Hepatocyte (in vitro differentiated cells): ENCODE measurements around the gene SHROOM2. TPM values are rescaled to one million over a fixed set of nuclear protein-coding genes. Genes with fewer than 3 reads are reported as not detected.

Source experiments
- DNase-seq: peaks from one replicate; pipeline ENCODE4 v3.0.0-alpha.2; 2016; ENCODE audit warnings: low spot score
- H2AFZ ChIP-seq: fragments of 200-600 bp; sonication (generic); 2 replicates; pipeline ENCODE4 v1.6.0; 2016; ENCODE audit warnings: antibody characterized with exemption, mild to moderate bottlenecking
- H3K27ac ChIP-seq: fragments of 200-600 bp; sonication (generic); 2 replicates; pipeline ENCODE4 v1.5.1; 2016; ENCODE audit warnings: mild to moderate bottlenecking
- H3K27me3 ChIP-seq: fragments of 200-600 bp; sonication (generic); 2 replicates; pipeline ENCODE4 v1.6.1; 2016
- H3K36me3 ChIP-seq: fragments of 200-600 bp; sonication (generic); replicated peaks from 2 replicates; pipeline ENCODE4 v1.5.1; 2016; ENCODE audit warnings: low read depth; ENCODE audit not compliant: insufficient read depth
- H3K4me1 ChIP-seq: fragments of 200-600 bp; sonication (generic); 2 replicates; pipeline ENCODE4 v1.5.1; 2016; ENCODE audit warnings: mild to moderate bottlenecking, moderate library complexity; ENCODE audit not compliant: insufficient read depth
- H3K4me2 ChIP-seq: fragments of 200-600 bp; sonication (generic); 2 replicates; pipeline ENCODE4 v1.6.0; 2016
- H3K4me3 ChIP-seq: fragments of 200-600 bp; sonication (generic); 2 replicates; pipeline ENCODE4 v1.5.1; 2016; ENCODE audit warnings: mild to moderate bottlenecking
- H3K79me2 ChIP-seq: fragments of 200-600 bp; sonication (generic); 2 replicates; pipeline ENCODE4 v1.6.0; 2017; ENCODE audit warnings: mild to moderate bottlenecking
- H3K9me2 ChIP-seq: fragments of 200-600 bp; sonication (generic); replicated peaks from 2 replicates; pipeline ENCODE4 v1.6.0; 2017; ENCODE audit warnings: mild to moderate bottlenecking; ENCODE audit not compliant: insufficient read depth
- H3K9me3 ChIP-seq: fragments of 200-600 bp; sonication (generic); 2 replicates; pipeline ENCODE4 v1.5.1; 2016; ENCODE audit warnings: low read depth, mild to moderate bottlenecking
- H4K20me1 ChIP-seq: fragments of 200-600 bp; sonication (generic); 2 replicates; pipeline ENCODE4 v1.6.0; 2016; ENCODE audit warnings: mild to moderate bottlenecking; ENCODE audit not compliant: insufficient read depth, poor library complexity, severe bottlenecking
- CTCF ChIP-seq: fragments of 200-600 bp; sonication (generic); IDR thresholded peaks from 2 replicates; pipeline ENCODE4 v1.5.1; 2016; ENCODE audit warnings: antibody characterized with exemption, mild to moderate bottlenecking; ENCODE audit not compliant: poor library complexity
- EZH2 ChIP-seq: fragments of 200-600 bp; sonication (generic); IDR thresholded peaks from 2 replicates; pipeline ENCODE4 v1.6.1; 2016; ENCODE audit warnings: antibody characterized with exemption, mild to moderate bottlenecking, borderline replicate concordance
- EZH2phosphoT487 ChIP-seq: fragments of 200-600 bp; sonication (generic); IDR thresholded peaks from one replicate; pipeline ENCODE4 v1.6.1; 2018; ENCODE audit warnings: antibody characterized with exemption, mild to moderate bottlenecking, low read depth, moderate library complexity; ENCODE audit not compliant: unreplicated experiment, severe bottlenecking
- WGBS: methylation state at CpG from one replicate; pipeline ENCODE4 v1.1.6; 2016; ENCODE audit warnings: low lambda C conversion rate; ENCODE audit errors: missing lambda C conversion rate; 5-methylcytosine and 5-hydroxymethylcytosine counted together
- polyA plus RNA-seq: library from polyadenylated mRNA; unstranded; fragments of >200 nt; fragmentation: Nextera tagmentation; extraction: Ambion mirVana; gene quantifications from 2 replicates; pipeline ENCODE4 v1.2.1, GENCODE V29; 2016
- total RNA-seq: library from RNA; depleted of rRNA; stranded (reverse); fragments of >200 nt; gene quantifications from 2 replicates; pipeline ENCODE4 v1.2.3, GENCODE V29; 2014

Gene SHROOM2
- total and polyA plus RNA-seq, 2 experiments from 2014 or later = 6.9 to 8.5 TPM

- Histone ChIP-seq H3K36me3 (no peaks in the 10 kb centered on the region), H3K79me2 (peaks cover 21% of the 10 kb centered on the region), H3K4me1 (peaks cover 30% of the 10 kb centered on the region), H3K27ac (peak overlapping the region; percentile 95), H4K20me1 (no peaks in the 10 kb centered on the region), H2AFZ (no peak overlapping the region), H3K27me3 (no peaks in the 10 kb centered on the region), H3K9me2 (no peaks in the 10 kb centered on the region), H3K4me3 (no peak overlapping the region), H3K9me3 (no peaks in the 10 kb centered on the region), H3K4me2 (no peak overlapping the region)
- TF ChIP-seq EZH2phosphoT487 (no peak), EZH2 (no peak), CTCF (no peak)
- WGBS = 71% methylated on average over 7 of the region's 7 CpGs
- no peak for DNase-seq
These were observed 58.8 kb downstream of the SHROOM2 start for GRCh38 chrX:9844936-9845577.

- H4K20me1 ChIP-seq = no peaks in the 10 kb centered on the region
- H3K4me3 ChIP-seq = no peak overlapping the region
- H2AFZ ChIP-seq = no peak overlapping the region
- H3K9me2 ChIP-seq = no peaks in the 10 kb centered on the region
- peaks cover 30% of the 10 kb centered on the region for H3K4me1 ChIP-seq
- peak overlapping the region; percentile 95 for H3K27ac ChIP-seq
- H3K4me2 ChIP-seq = no peak overlapping the region
- no peaks in the 10 kb centered on the region for H3K36me3 ChIP-seq
- WGBS = 69% methylated on average over 6 of the region's 6 CpGs
- peaks cover 21% of the 10 kb centered on the region for H3K79me2 ChIP-seq
- no peaks in the 10 kb centered on the region for H3K9me3 ChIP-seq
- no peaks in the 10 kb centered on the region for H3K27me3 ChIP-seq
- TF ChIP-seq CTCF = no peak
- TF ChIP-seq EZH2 = no peak
- TF ChIP-seq EZH2phosphoT487 = no peak
- no peak for DNase-seq
These were observed 59.3 kb downstream of the SHROOM2 start for GRCh38 chrX:9845578-9845952.

- TF ChIP-seq EZH2phosphoT487 (no peak), EZH2 (no peak), CTCF (no peak)
- Histone ChIP-seq H3K36me3 (no peaks in the 10 kb centered on the region), H3K27me3 (no peaks in the 10 kb centered on the region), H3K9me2 (no peaks in the 10 kb centered on the region), H3K4me1 (peaks cover 30% of the 10 kb centered on the region), H3K27ac (peak overlapping the region; percentile 95), H4K20me1 (no peaks in the 10 kb centered on the region), H2AFZ (no peak overlapping the region), H3K79me2 (peaks cover 19% of the 10 kb centered on the region), H3K9me3 (no peaks in the 10 kb centered on the region), H3K4me3 (no peak overlapping the region), H3K4me2 (peak overlapping the region; percentile 40)
- no peak for DNase-seq
- 74% methylated on average over 8 of the region's 8 CpGs for WGBS
These were observed 60.4 kb downstream of the SHROOM2 start for GRCh38 chrX:9846631-9847030.

GRCh38 chrX:9847071-9847470 lies 60.8 kb downstream of the SHROOM2 start:
- no peak overlapping the region for H2AFZ ChIP-seq
- H3K36me3 ChIP-seq = no peaks in the 10 kb centered on the region
- H3K27me3 ChIP-seq = no peaks in the 10 kb centered on the region
- H3K4me1 ChIP-seq = peaks cover 27% of the 10 kb centered on the region
- no peak overlapping the region for H3K4me3 ChIP-seq
- TF ChIP-seq EZH2phosphoT487 (no peak), EZH2 (no peak), CTCF (no peak)
- no peaks in the 10 kb centered on the region for H4K20me1 ChIP-seq
- DNase-seq = peak; percentile 58
- no peaks in the 10 kb centered on the region for H3K9me3 ChIP-seq
- peak overlapping the region; percentile 95 for H3K27ac ChIP-seq
- peaks cover 19% of the 10 kb centered on the region for H3K79me2 ChIP-seq
- WGBS = 66% methylated on average over 8 of the region's 8 CpGs
- no peaks in the 10 kb centered on the region for H3K9me2 ChIP-seq
- H3K4me2 ChIP-seq = peak overlapping the region; percentile 47
